Activated naive CD8-positive, alpha-beta T cell treated with anti-CD3 and anti-CD28 coated beads for 36 hours (primary cell): ENCODE measurements around the gene SPATS2L. TPM values are rescaled to one million over a fixed set of nuclear protein-coding genes. Genes with fewer than 3 reads are reported as not detected.

ENCODE experiments used
- DNase-seq: peaks from one replicate; pipeline ENCODE4 v3.0.0; 2021
- H3K27ac Mint-ChIP-seq: one replicate; pipeline ENCODE4 v1.8.0; 2022; ENCODE audit warnings: mild to moderate bottlenecking, moderate library complexity, mixed read lengths
- H3K27me3 Mint-ChIP-seq: one replicate; pipeline ENCODE4 v1.8.0; 2022; ENCODE audit warnings: mild to moderate bottlenecking, mixed read lengths
- H3K36me3 Mint-ChIP-seq: one replicate; pipeline ENCODE4 v1.8.0; 2021; ENCODE audit warnings: mild to moderate bottlenecking, mixed read lengths
- H3K4me1 Mint-ChIP-seq: one replicate; pipeline ENCODE4 v1.8.0; 2021; ENCODE audit warnings: mixed read lengths
- H3K4me3 Mint-ChIP-seq: one replicate; pipeline ENCODE4 v1.8.0; 2022; ENCODE audit warnings: mild to moderate bottlenecking, moderate library complexity, mixed read lengths
- H3K9me3 Mint-ChIP-seq: one replicate; pipeline ENCODE4 v1.8.0; 2022; ENCODE audit warnings: mixed read lengths
- total RNA-seq, 2 experiments: library from RNA; stranded (reverse); gene quantifications; one replicate each; pipeline ENCODE4 v1.2.3, GENCODE V29; 2021

The SPATS2L gene
- total RNA-seq, 2 experiments from 2014 or later, result 8.1 to 9.4 TPM

DNA sequence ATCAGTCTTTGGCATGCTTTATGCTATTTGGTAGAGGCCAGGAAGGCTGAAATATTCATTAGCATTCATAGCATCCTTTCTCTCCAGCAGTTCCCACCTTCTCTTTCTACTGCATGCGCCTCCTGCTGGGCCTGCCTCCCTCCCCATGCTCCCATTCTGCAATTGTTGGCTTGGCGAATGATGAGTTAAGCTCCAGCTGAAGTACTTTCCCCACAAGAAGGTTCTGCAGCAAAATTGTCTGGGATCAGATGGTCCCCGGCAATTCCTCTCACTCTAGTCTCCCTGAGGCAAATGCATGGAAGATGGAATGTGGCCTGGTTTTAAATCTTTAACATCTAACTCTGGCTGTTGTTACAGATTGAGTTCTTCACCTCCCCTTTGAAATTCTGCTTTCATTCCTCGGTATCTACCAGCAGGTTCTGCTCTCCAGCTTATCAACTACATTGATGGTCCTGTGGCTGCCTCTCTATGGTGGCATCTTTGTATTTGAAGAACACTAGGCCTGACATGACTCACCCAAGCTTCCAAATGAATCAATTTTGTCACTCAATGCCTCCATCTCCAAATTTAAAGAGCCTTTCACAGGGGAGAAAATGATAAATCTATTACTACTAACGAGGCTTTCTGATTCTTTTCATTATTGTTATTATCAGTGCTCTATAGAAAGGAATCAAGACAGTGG is 147.5 kb downstream of the SPATS2L start:
- Mint-ChIP-seq H3K27me3 (no peaks in the 10 kb centered on the region), H3K4me3 (no peak overlapping the region), H3K36me3 (no peaks in the 10 kb centered on the region), H3K4me1 (peaks cover 6% of the 10 kb centered on the region), H3K9me3 (no peaks in the 10 kb centered on the region), H3K27ac (no peak overlapping the region)
- DNase-seq, result no peak

DNA sequence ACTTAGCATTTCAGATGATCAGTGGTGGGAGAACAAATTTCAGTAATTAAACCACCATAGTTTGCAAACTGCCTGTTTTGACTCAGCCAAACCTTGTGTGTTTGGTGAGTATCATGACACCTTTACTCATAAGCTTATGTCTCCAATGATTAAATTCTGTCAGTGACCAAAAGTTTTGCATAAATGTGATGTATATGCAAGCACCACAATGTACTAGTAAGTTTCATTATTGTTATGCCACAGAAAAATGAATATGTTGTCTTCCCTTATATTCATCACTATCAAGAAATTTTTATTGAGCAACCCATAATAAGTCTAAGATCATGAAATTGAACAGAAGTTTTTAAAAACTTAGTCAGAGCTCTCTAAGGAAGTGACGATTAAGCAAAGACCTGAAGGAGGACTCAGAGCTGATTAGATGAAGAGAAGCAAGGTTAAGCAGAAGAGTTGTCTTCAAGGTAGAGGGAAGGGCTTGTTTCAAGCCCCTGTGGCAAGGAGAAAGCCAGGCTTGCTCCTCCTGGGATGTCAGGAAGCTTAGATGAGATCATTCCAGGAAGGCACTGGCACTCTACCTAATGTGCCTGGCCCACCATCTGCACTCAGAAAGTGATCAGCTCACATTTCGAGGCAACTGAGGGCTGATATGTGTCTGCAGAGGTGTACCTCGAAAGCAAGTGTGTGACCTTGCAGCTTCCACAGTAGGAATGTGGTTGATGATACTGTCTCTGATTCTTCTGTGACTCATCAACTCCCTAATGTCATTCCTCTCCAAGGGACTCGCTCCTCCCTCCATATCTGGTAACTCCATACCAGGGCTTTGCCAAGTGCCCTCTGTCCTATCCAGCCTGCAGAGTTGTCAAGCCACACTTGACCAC is 148.7 kb downstream of the SPATS2L start:
- Mint-ChIP-seq H3K36me3 (no peaks in the 10 kb centered on the region), H3K4me3 (no peak overlapping the region), H3K27me3 (no peaks in the 10 kb centered on the region), H3K27ac (no peak overlapping the region), H3K9me3 (no peaks in the 10 kb centered on the region), H3K4me1 (peaks cover 6% of the 10 kb centered on the region)
- DNase-seq, result no peak

DNA sequence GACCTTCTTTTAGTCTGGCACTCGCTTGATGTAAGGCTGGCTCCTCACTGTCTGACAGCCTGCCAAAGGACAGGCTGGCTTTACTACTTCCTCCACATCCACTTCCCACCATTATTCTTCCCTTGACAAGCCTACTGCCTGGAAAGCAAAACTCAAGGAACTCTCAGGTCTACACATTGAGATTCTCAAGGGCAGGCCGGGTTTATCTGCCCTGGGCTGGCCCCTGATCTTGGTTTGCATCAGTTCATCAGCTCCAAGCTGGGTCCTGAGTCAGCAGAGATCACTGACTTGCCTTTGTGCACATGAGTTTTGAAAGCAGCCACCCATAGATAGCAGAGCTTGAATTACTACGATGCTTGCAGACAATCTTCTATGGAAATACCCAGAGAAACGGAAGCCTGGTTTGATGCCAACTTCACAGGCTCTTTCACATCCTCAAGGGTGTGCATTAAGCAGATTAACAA is 149.5 kb downstream of the SPATS2L start:
- no peak for DNase-seq
- Mint-ChIP-seq H3K36me3 (no peaks in the 10 kb centered on the region), H3K4me1 (peaks cover 6% of the 10 kb centered on the region), H3K27me3 (no peaks in the 10 kb centered on the region), H3K9me3 (no peaks in the 10 kb centered on the region), H3K27ac (no peak overlapping the region), H3K4me3 (no peak overlapping the region)

DNA sequence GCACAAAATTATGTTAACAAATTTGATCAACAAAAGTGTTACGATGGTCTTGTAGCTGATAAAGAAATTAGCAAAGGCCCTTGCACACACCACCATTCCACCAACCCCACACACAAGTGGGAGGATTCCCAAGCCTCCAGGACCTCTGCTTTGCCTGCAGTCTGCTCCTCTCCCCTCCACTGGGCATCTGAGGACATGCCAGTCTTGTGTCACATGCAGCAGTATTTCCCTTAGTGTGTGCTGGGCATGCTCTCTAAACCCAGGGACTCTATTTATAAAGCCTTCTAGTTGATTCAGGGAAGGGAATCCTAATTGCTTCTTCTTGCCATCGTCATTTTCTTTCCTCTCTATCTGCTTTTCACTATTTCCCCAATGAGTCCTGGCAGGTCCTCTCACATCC is 150.1 kb downstream of the SPATS2L start:
- Mint-ChIP-seq H3K36me3 (no peaks in the 10 kb centered on the region), H3K27me3 (no peaks in the 10 kb centered on the region), H3K4me1 (peaks cover 6% of the 10 kb centered on the region), H3K27ac (no peak overlapping the region), H3K9me3 (no peaks in the 10 kb centered on the region), H3K4me3 (no peak overlapping the region)
- no peak for DNase-seq

DNA sequence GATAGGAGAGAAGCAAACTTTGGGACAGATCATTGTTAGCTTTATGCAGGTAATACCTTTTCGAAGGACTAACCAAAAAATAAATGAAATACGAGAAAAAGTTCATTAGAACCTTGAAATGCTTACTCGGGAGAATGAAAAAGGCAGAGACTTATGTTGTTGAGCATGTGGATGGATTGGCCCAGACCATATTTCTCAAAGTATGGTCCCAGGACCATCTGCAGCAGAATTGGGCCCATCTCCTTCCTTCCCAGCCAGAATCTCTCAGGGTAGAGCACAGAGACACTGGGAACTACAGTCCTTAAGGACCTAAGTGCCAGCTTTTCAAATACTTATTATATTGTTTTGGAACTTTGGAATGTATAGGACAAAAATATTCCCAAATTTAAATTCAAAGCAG is 152.6 kb downstream of the SPATS2L start:
- H3K9me3 Mint-ChIP-seq, result no peaks in the 10 kb centered on the region
- H3K4me3 Mint-ChIP-seq, result no peak overlapping the region
- DNase-seq, result no peak
- peaks cover 19% of the 10 kb centered on the region for H3K4me1 Mint-ChIP-seq
- no peaks in the 10 kb centered on the region for H3K36me3 Mint-ChIP-seq
- no peak overlapping the region for H3K27ac Mint-ChIP-seq
- H3K27me3 Mint-ChIP-seq, result no peaks in the 10 kb centered on the region

DNA sequence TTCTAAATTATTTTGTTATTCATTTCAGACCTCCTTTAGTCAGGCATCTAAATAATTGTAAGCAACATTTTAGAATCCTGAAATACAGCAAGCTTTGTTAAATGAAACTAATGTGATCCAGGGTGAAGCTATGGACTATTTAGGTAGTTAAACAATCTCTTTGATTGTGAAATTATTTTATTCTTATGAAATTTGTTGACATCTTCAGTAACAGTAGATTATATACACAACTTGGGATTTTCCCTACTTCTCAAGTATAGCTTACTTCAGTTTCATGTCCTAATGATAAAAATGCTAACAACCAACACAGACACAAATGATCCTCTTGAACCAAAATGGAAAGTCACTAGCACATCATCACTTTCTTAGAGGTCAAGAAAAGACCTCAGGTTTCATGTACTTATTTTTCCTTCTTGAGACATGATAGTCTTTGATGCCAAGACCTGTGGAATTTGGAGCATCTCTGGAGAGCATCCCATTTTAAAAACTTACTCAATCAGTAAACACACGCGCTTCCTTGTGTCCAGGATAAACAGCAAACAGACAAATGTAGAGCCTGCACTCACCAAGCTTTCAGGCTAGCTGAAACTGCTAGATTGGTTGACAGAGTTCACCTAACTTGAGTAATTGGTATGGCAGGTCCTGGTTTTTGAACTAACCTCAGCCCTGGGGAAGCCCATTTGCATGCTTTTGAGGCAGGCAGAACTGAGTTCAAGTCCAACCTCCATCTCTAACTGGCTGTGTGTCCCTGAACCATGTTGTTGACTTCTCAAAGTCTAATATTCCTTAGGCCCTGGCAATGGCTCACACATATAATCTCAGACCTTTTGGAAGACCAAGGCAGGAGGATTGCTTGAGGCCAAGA is 155.6 kb downstream of the SPATS2L start:
- Mint-ChIP-seq H3K4me3 (no peak overlapping the region), H3K36me3 (no peaks in the 10 kb centered on the region), H3K4me1 (peaks cover 29% of the 10 kb centered on the region), H3K27ac (no peak overlapping the region), H3K27me3 (no peaks in the 10 kb centered on the region), H3K9me3 (no peaks in the 10 kb centered on the region)
- DNase-seq, result no peak

DNA sequence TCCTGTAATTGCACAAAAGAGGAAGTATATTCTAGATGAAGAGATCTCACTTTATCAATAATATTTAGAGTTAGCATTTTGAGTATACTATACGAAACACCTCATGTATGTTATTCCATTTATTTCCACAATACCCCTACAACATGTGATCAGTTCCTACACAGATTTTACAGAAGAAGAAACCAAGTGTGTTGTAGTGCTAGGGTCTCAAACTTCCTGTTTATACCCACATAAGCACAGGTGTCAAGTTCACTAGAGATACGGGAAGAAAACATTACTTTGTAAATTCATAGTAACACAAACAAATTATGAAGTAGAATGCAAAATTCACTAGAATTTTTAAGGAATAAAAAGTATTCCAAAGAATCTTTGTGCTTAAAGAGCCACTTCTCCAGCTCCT is 157.0 kb downstream of the SPATS2L start:
- Mint-ChIP-seq H3K4me1 (peaks cover 42% of the 10 kb centered on the region), H3K36me3 (peaks cover 2% of the 10 kb centered on the region), H3K9me3 (no peaks in the 10 kb centered on the region), H3K27ac (no peak overlapping the region), H3K4me3 (no peak overlapping the region), H3K27me3 (no peaks in the 10 kb centered on the region)
- DNase-seq, result no peak

DNA sequence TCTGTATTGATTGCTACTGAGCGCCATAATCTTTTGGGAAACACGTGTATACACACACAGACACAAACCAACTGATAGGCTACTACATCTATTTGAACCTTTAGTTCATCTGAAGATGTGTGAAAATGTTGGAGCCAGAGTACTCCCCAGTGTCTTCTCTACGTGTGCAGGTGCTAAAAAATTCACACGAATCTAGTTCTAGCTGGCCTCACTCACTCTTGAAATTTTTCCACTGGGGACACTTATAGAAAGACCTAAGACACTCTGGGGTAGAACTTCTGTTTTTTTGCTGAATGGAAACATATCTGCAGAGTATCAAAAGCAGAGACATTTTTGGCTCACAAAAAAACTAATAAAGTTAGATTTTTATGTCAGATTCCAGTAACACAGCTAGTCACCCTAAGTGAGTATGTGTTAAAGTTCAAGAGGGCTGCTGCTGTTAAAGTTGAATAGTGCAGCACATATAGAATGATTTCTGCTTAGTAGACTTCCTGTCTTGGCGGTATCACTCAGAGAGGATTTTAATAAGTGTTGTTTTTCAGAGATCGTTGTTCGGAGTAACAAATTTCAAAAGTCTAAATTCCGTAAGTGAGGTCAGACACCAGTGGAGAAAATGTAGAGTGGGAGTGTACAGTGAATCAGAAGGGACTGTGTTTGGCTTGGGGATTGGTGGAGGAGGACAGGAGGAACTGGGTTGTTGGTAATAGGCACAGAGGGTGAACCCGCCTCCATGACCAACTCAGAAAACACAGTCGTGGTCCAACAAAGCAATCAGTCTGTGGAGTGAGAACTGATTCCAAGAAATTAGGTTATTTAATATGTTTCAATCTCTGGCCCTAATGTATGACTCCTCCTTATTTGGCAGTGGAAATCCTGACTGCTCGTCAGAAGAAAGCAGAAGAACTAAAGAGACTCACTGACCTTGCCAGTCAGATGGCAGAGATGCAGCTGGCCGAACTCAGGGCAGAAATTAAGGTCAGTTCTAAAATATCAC is 160.2 kb downstream of the SPATS2L start:
- no peaks in the 10 kb centered on the region for H3K9me3 Mint-ChIP-seq
- H3K4me3 Mint-ChIP-seq, result peak overlapping the region; percentile 67
- H3K27me3 Mint-ChIP-seq, result no peaks in the 10 kb centered on the region
- H3K27ac Mint-ChIP-seq, result peak overlapping the region; percentile 88
- DNase-seq, result peak; percentile 49
- peaks cover 2% of the 10 kb centered on the region for H3K36me3 Mint-ChIP-seq
- peaks cover 61% of the 10 kb centered on the region for H3K4me1 Mint-ChIP-seq

DNA sequence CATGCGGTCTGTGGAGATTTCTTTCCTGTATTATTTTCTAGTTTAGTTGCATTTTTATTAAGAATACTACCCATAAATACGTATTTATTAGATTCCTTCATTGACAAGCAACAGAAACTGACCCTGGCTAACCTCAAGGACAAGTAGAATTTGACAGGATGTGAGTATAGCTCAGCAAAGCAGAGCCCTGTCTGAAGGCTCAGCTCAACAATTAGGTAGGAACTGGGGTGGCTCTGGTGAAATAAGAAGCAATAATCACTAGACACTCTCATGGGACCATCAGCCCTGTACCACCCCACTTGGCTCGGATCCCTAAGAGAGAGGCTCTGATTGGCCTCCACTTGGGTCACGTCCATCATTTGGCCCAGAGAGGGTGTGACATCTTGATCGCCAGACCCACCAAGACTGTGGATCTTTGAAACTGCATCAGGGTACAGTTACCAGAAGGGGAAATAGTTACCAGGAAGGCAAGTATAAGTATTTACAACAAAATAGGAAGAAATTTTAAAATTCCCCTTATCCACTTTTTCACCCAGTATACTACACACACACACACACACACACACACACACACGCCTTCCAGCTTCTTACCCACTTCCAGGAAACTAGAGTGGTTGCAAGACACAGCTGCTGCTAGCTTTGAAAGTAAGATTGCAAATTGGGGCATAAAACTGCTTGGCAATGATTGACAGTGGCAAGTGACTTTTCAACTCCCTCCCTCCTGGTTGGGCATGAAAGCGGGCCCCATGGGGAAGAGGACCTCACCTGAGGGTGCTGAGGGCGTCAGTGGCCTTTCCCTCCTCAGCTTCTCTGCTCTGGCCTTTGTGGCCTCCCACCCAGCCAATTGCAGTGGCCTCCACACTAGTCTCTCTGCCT is 161.6 kb downstream of the SPATS2L start:
- Mint-ChIP-seq H3K9me3 (no peaks in the 10 kb centered on the region), H3K4me1 (peaks cover 54% of the 10 kb centered on the region)

DNA sequence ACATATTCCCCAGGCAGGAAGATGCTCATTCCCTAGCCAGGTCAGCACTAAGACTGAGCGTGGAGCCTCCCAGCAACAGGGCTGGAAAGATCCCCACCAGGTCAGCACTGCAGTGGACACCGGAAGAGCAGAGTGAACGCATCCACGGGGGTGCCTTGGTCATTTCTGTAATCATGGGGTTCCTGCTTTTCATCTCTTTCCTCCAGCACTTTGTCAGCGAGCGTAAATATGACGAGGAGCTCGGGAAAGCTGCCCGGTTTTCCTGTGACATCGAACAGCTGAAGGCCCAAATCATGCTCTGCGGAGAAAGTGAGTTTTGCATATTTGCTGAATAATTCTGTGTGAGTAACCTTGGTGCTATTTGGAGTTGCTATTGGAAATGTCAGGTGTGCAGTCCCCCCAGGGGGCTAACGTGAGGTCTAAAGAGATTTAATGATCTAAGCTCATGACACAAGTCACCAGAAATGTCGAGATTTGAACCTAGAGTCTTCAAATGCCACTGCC is 163.3 kb downstream of the SPATS2L start:
- peaks cover 2% of the 10 kb centered on the region for H3K36me3 Mint-ChIP-seq
- H3K27me3 Mint-ChIP-seq, result no peaks in the 10 kb centered on the region
- no peaks in the 10 kb centered on the region for H3K9me3 Mint-ChIP-seq
- no peak for DNase-seq
- H3K27ac Mint-ChIP-seq, result no peak overlapping the region
- no peak overlapping the region for H3K4me3 Mint-ChIP-seq
- H3K4me1 Mint-ChIP-seq, result peaks cover 48% of the 10 kb centered on the region

More for the DNA sequence above, 161.6 kb downstream of the SPATS2L start:
- Mint-ChIP-seq H3K27ac (peak overlapping the region; percentile 88), H3K27me3 (no peaks in the 10 kb centered on the region), H3K4me3 (no peak overlapping the region), H3K36me3 (peaks cover 2% of the 10 kb centered on the region)
- no peak for DNase-seq

DNA sequence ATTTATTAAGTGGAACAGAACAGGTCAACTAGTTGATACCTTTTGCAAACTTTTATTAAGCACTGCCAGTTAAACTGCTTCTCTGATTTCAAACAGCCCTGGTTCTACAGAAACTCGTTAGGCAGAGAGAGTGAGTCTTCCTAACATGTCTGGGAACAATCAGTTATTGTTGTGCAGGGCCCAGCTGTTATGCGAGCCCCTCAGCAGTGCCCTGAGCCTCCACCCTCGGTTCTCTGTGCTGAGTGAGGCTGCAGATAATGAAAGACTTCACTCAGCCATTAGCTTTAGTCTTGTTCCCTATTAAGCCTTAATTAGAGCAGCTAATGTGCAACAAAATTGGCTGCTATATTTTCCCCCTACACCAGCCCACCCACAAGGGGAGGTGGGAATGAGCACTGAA is 163.7 kb downstream of the SPATS2L start:
- Mint-ChIP-seq H3K27me3 (no peaks in the 10 kb centered on the region), H3K4me3 (no peak overlapping the region), H3K27ac (no peak overlapping the region), H3K36me3 (peaks cover 2% of the 10 kb centered on the region), H3K9me3 (no peaks in the 10 kb centered on the region), H3K4me1 (peaks cover 48% of the 10 kb centered on the region)
- no peak for DNase-seq

DNA sequence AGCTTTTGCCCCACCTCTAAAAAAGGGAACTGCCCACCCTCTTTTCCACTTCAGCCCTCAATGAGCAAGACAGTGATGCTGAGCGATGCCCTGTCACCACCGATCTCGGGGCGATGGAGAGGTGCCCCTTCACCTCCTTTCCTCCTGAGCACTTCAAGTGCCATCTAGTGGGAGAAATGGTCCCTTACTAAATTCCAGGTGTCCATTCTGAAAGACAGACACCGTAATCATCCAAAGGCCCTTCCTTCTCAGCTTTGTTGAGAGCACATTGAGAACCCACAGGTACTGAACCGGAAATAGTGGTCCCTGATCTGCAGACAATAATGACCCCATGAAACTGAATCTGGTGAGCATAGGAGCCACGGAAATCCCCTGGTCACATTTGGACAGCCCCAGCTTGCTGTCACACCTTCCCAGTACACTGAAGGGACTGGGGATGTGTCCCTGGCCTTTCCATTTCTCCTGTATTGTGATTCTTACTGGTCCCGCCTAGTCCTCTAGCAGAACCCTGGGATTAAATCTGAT is 164.9 kb downstream of the SPATS2L start:
- peaks cover 2% of the 10 kb centered on the region for H3K36me3 Mint-ChIP-seq
- peak overlapping the region; percentile 7 for H3K27ac Mint-ChIP-seq
- no peak overlapping the region for H3K4me3 Mint-ChIP-seq
- no peaks in the 10 kb centered on the region for H3K9me3 Mint-ChIP-seq
- no peaks in the 10 kb centered on the region for H3K27me3 Mint-ChIP-seq
- peak; percentile 36 for DNase-seq
- H3K4me1 Mint-ChIP-seq, result peaks cover 38% of the 10 kb centered on the region
